Measurements from ENCODE around the gene CREB1. TPM values are rescaled to one million over a fixed set of nuclear protein-coding genes. Genes with fewer than 3 reads are reported as not detected.

CREB1 gene
- total RNA-seq, 1 donor from 2014 or later, result 127 TPM

GRCh38 chr2:207503234-207503633, 26.5 kb upstream of the CREB1 start:
- H3K4me3 Mint-ChIP-seq, result peak overlapping the region; percentile 42
- POLR2A ChIA-PET, result interaction anchor here (0.7 to 5.0 kb wide), 10 partner anchors 11 to 339 kb away, joined by 3 to 128 read pairs (median 8); partner anchors contain the start of genes CREB1, KLF7 and METTL21A
- peak overlapping the region; percentile 85 for H3K27ac Mint-ChIP-seq

GRCh38 chr2:207504513-207505170, 25.1 kb upstream of the CREB1 start:
- intact Hi-C loops (cut with micrococcal nuclease), result no loop called here
- CTCF ChIA-PET, result interaction anchor here (1.1 kb wide), 1 partner anchor 256 kb away, joined by 3 read pairs; no protein-coding TSS in a partner anchor
- POLR2A ChIA-PET, result interaction anchor here (0.7 to 5.0 kb wide), 10 partner anchors 12 to 361 kb away, joined by 3 to 128 read pairs (median 4); partner anchors contain the start of genes CREB1, KLF7 and METTL21A
- Mint-ChIP-seq H3K4me1 (peaks cover 74% of the 10 kb centered on the region), H3K4me3 (peak overlapping the region; percentile 44), H3K27ac (peak overlapping the region; percentile 85), H3K27me3 (no peaks in the 10 kb centered on the region), H3K9me3 (peaks cover 7% of the 10 kb centered on the region), H3K36me3 (ENCODE audit: low read depth) (peaks cover 7% of the 10 kb centered on the region)
- ATAC-seq (ENCODE audit: low read depth), result no peak
- no peak for DNase-seq
- no peak for TF ChIP-seq CTCF (IDR thresholded peaks at IDR 0.05)

More at GRCh38 chr2:207503234-207503633, 26.5 kb upstream of the CREB1 start:
- no peaks in the 10 kb centered on the region for H3K27me3 Mint-ChIP-seq
- DNase-seq (no peak), ATAC-seq (ENCODE audit: low read depth) (peak; percentile 71)
- intact Hi-C loops (cut with micrococcal nuclease), result loop anchor here (1.0 to 2.0 kb wide), 2 partner anchors 18 to 26 kb away; partner anchors contain the start of gene CREB1
- no peaks in the 10 kb centered on the region for H3K36me3 Mint-ChIP-seq (ENCODE audit: low read depth)
- TF ChIP-seq CTCF (IDR thresholded peaks at IDR 0.05), result no peak
- CTCF ChIA-PET, result interaction anchor here (1.4 kb wide), 1 partner anchor 11 kb away, joined by 3 read pairs; no protein-coding TSS in a partner anchor
- peaks cover under 1% of the 10 kb centered on the region for H3K9me3 Mint-ChIP-seq
- H3K4me1 Mint-ChIP-seq, result peaks cover 83% of the 10 kb centered on the region

GRCh38 chr2:207505171-207505570, 24.6 kb upstream of the CREB1 start:
- peaks cover 69% of the 10 kb centered on the region for H3K4me1 Mint-ChIP-seq
- H3K4me3 Mint-ChIP-seq, result peak overlapping the region; percentile 44
- peak; percentile 23 for ATAC-seq (ENCODE audit: low read depth)
- DNase-seq, result no peak
- peaks cover 7% of the 10 kb centered on the region for H3K36me3 Mint-ChIP-seq (ENCODE audit: low read depth)
- peak overlapping the region; percentile 65 for H3K27ac Mint-ChIP-seq
- H3K27me3 Mint-ChIP-seq, result no peaks in the 10 kb centered on the region
- peaks cover 7% of the 10 kb centered on the region for H3K9me3 Mint-ChIP-seq
- intact Hi-C loops (cut with micrococcal nuclease), result no loop called here
- POLR2A ChIA-PET, result interaction anchor here (0.7 to 5.0 kb wide), 10 partner anchors 13 to 362 kb away, joined by 3 to 128 read pairs (median 4); partner anchors contain the start of genes CREB1, KLF7 and METTL21A
- CTCF ChIA-PET, result no interaction called here
- no peak for TF ChIP-seq CTCF (IDR thresholded peaks at IDR 0.05)

GRCh38 chr2:207505728-207506127, 24.0 kb upstream of the CREB1 start:
- peaks cover 10% of the 10 kb centered on the region for H3K36me3 Mint-ChIP-seq (ENCODE audit: low read depth)
- peak overlapping the region; percentile 65 for H3K27ac Mint-ChIP-seq
- POLR2A ChIA-PET, result interaction anchor here (1.1 to 5.0 kb wide), 5 partner anchors 13 to 339 kb away, joined by 3 to 128 read pairs (median 11); partner anchors contain the start of genes CREB1, KLF7 and METTL21A
- intact Hi-C loops (cut with micrococcal nuclease), result no loop called here
- peak overlapping the region; percentile 44 for H3K4me3 Mint-ChIP-seq
- H3K4me1 Mint-ChIP-seq, result peaks cover 63% of the 10 kb centered on the region
- peaks cover 7% of the 10 kb centered on the region for H3K9me3 Mint-ChIP-seq
- DNase-seq, result no peak
- ATAC-seq (ENCODE audit: low read depth), result no peak
- CTCF ChIA-PET, result no interaction called here
- no peaks in the 10 kb centered on the region for H3K27me3 Mint-ChIP-seq
- no peak for TF ChIP-seq CTCF (IDR thresholded peaks at IDR 0.05)

GRCh38 chr2:207506426-207506825, 23.3 kb upstream of the CREB1 start:
- Mint-ChIP-seq H3K4me1 (peaks cover 56% of the 10 kb centered on the region), H3K27ac (peak overlapping the region; percentile 16), H3K9me3 (peaks cover 7% of the 10 kb centered on the region), H3K27me3 (no peaks in the 10 kb centered on the region), H3K4me3 (no peak overlapping the region), H3K36me3 (ENCODE audit: low read depth) (peaks cover 13% of the 10 kb centered on the region)
- DNase-seq (no peak), ATAC-seq (ENCODE audit: low read depth) (no peak)
- ChIA-PET POLR2A (interaction anchor here (0.6 to 5.0 kb wide), 3 partner anchors 24 to 53 kb away, joined by 3 to 128 read pairs (median 3); partner anchors contain the start of gene CREB1), CTCF (no interaction called here)
- no peak for TF ChIP-seq CTCF (IDR thresholded peaks at IDR 0.05)
- intact Hi-C loops (cut with micrococcal nuclease), result no loop called here
